HG03354 (cell line): ENCODE results near the gene PLCH1.
A peak's percentile ranks its signal among the peaks of the same experiment; 100 is the strongest.

ENCODE experiments used
- ATAC-seq: cut with Tn5 transposase; IDR thresholded peaks from one replicate; pipeline ENCODE4 v1.9.1; 2021; ENCODE audit warnings: mild to moderate bottlenecking; ENCODE audit not compliant: unreplicated experiment, poor library complexity, severe bottlenecking

PLCH1 gene

GRCh38 chr3:155442072-155442471 is 302.8 kb downstream of the PLCH1 start:
- ATAC-seq: no peak

GRCh38 chr3:155441506-155441905 is 303.4 kb downstream of the PLCH1 start:
- ATAC-seq: no peak

- ATAC-seq: no peak
These were observed 303.8 kb downstream of the PLCH1 start for GRCh38 chr3:155441026-155441425.

- ATAC-seq: no peak
These were observed 309.1 kb downstream of the PLCH1 start for GRCh38 chr3:155435821-155436220.

- ATAC-seq: no peak
These were observed 312.9 kb downstream of the PLCH1 start for GRCh38 chr3:155431856-155432570.

- ATAC-seq: no peak
These were observed 316.3 kb downstream of the PLCH1 start for GRCh38 chr3:155428563-155428962.

GRCh38 chr3:155426524-155427230 is 318.2 kb downstream of the PLCH1 start:
- no peak for ATAC-seq

GRCh38 chr3:155425396-155425795 is 319.5 kb downstream of the PLCH1 start:
- ATAC-seq: no peak

GRCh38 chr3:155424323-155424710 is 320.6 kb downstream of the PLCH1 start:
- ATAC-seq: no peak

- ATAC-seq: no peak
These were observed 321.1 kb downstream of the PLCH1 start for GRCh38 chr3:155423526-155424322.

GRCh38 chr3:155420881-155421486 is 323.9 kb downstream of the PLCH1 start:
- no peak for ATAC-seq

- ATAC-seq: no peak
These were observed 324.5 kb downstream of the PLCH1 start for GRCh38 chr3:155420406-155420805.

- ATAC-seq: no peak
These were observed 326.5 kb downstream of the PLCH1 start for GRCh38 chr3:155418407-155418806.

GRCh38 chr3:155417119-155417517 is 327.8 kb downstream of the PLCH1 start:
- ATAC-seq: no peak

- no peak for ATAC-seq
These were observed 328.3 kb downstream of the PLCH1 start for GRCh38 chr3:155416500-155417118.

- no peak for ATAC-seq
These were observed 332.0 kb downstream of the PLCH1 start for GRCh38 chr3:155412904-155413303.

- ATAC-seq: peak; percentile 61
These were observed 333.2 kb downstream of the PLCH1 start for GRCh38 chr3:155411500-155412223.

- no peak for ATAC-seq
These were observed 335.5 kb downstream of the PLCH1 start for GRCh38 chr3:155409336-155409735.

- no peak for ATAC-seq
These were observed 336.9 kb downstream of the PLCH1 start for GRCh38 chr3:155407971-155408370.
